ENCODE results near the gene SIGLEC10.
A peak's percentile ranks its signal among the peaks of the same experiment; 100 is the strongest.
"Not testable (repeated sequence)": the region's sequence is repeated elsewhere in the genome, so short reads cannot be mapped to it uniquely, and the experiment has no call there.

The SIGLEC10 gene

GRCh38 chr19:51417107-51417809, at the start of gene SIGLEC10:
Gene SIGLEC10, minus strand, starts transcription at chr19:51417642. Its CDS starts 61 bp downstream, at chr19:51417581.
- DNase-seq = peak; percentile 17

GRCh38 chr19:51466723-51467122, 49.3 kb upstream of the SIGLEC10 start:
- DNase-seq = no peak

GRCh38 chr19:51463976-51464581, 46.6 kb upstream of the SIGLEC10 start:
- DNase-seq = not testable (repeated sequence)

- DNase-seq = no peak
Measured at GRCh38 chr19:51462681-51463080, 45.2 kb upstream of the SIGLEC10 start.

- DNase-seq = no peak
Measured at GRCh38 chr19:51462276-51462675, 44.8 kb upstream of the SIGLEC10 start.

GRCh38 chr19:51461723-51462161, 44.3 kb upstream of the SIGLEC10 start:
- DNase-seq = no peak

- DNase-seq = no peak
Measured at GRCh38 chr19:51460164-51460992, 42.9 kb upstream of the SIGLEC10 start.

- DNase-seq = no peak
Measured at GRCh38 chr19:51458899-51459505, 41.6 kb upstream of the SIGLEC10 start.

- DNase-seq = no peak
Measured at GRCh38 chr19:51458051-51458645, 40.7 kb upstream of the SIGLEC10 start, which contains the start of gene SIGLEC8. Gene SIGLEC8, minus strand, starts transcription at chr19:51458454. Its CDS starts 67 bp downstream, at chr19:51458387.

GRCh38 chr19:51457351-51458013, 40.0 kb upstream of the SIGLEC10 start:
- DNase-seq = no peak

- DNase-seq = no peak
Measured at GRCh38 chr19:51456541-51457290, 39.3 kb upstream of the SIGLEC10 start.

GRCh38 chr19:51450730-51451307, 33.4 kb upstream of the SIGLEC10 start:
- DNase-seq = no peak

GRCh38 chr19:51448411-51449016, 31.1 kb upstream of the SIGLEC10 start:
- DNase-seq = no peak

GRCh38 chr19:51448011-51448410, 30.6 kb upstream of the SIGLEC10 start:
- no peak for DNase-seq

- not testable (repeated sequence) for DNase-seq
Measured at GRCh38 chr19:51447510-51447909, 30.1 kb upstream of the SIGLEC10 start.

- DNase-seq = peak; percentile 83
Measured at GRCh38 chr19:51441410-51442390, 24.3 kb upstream of the SIGLEC10 start.

- DNase-seq = peak; percentile 34
Measured at GRCh38 chr19:51440846-51441409, 23.5 kb upstream of the SIGLEC10 start.

- no peak for DNase-seq
Measured at GRCh38 chr19:51440052-51440451, 22.6 kb upstream of the SIGLEC10 start.

GRCh38 chr19:51439021-51439465, 21.6 kb upstream of the SIGLEC10 start:
- DNase-seq = peak; percentile 24
